Chondrocyte (in vitro differentiated cells): Measurements from ENCODE around the gene USP17L27. TPM values are rescaled to one million over a fixed set of nuclear protein-coding genes. Genes with fewer than 3 reads are reported as not detected.
A peak's percentile ranks its signal among the peaks of the same experiment; 100 is the strongest.
"Not testable (repeated sequence)": the region's sequence is repeated elsewhere in the genome, so short reads cannot be mapped to it uniquely, and the experiment has no call there.

Experiments
- DNase-seq: peaks from one replicate; pipeline ENCODE4 v3.0.0; 2021; ENCODE audit warnings: mixed read lengths, low spot score
- H3K27ac Mint-ChIP-seq: one replicate; pipeline ENCODE4 v1.8.0; 2021; ENCODE audit warnings: mild to moderate bottlenecking, moderate library complexity, mixed read lengths; ENCODE audit not compliant: unreplicated experiment
- H3K27me3 Mint-ChIP-seq: 2 replicates; pipeline ENCODE4 v1.8.0; 2021; ENCODE audit warnings: low read depth, mixed read lengths
- H3K36me3 Mint-ChIP-seq: 2 replicates; pipeline ENCODE4 v1.8.0; 2021; ENCODE audit warnings: low read depth, mixed read lengths
- H3K4me1 Mint-ChIP-seq: 2 replicates; pipeline ENCODE4 v1.8.0; 2021; ENCODE audit warnings: low read depth, mild to moderate bottlenecking, mixed read lengths
- H3K4me3 Mint-ChIP-seq: one replicate; pipeline ENCODE4 v1.8.0; 2021; ENCODE audit warnings: mild to moderate bottlenecking, moderate library complexity, mixed read lengths; ENCODE audit not compliant: unreplicated experiment
- H3K9me3 Mint-ChIP-seq: 2 replicates; pipeline ENCODE4 v1.8.0; 2021; ENCODE audit warnings: low read depth, mixed read lengths
- CTCF ChIP-seq: fragments of 200-600 bp; sonication (generic); IDR thresholded peaks from 2 replicates; pipeline ENCODE4 v1.5.0; 2021; ENCODE audit warnings: antibody characterized with exemption, mild to moderate bottlenecking, moderate library complexity
- total RNA-seq: library from RNA; stranded (reverse); gene quantifications from 3 replicates; pipeline ENCODE4 v1.2.1, GENCODE V29; 2021

The USP17L27 gene
- total RNA-seq, 1 donor from 2014 or later = not detected

GRCh38 chr4:9381012-9381534 lies 37.1 kb downstream of the USP17L27 start:
- H3K4me3 Mint-ChIP-seq = peak overlapping the region; percentile 59
- TF ChIP-seq CTCF = peak; percentile 78
- H3K36me3 Mint-ChIP-seq, H3K4me1 Mint-ChIP-seq, H3K9me3 Mint-ChIP-seq, DNase-seq, H3K27me3 Mint-ChIP-seq, H3K27ac Mint-ChIP-seq: not testable (repeated sequence)

GRCh38 chr4:9384126-9384525 lies 40.2 kb downstream of the USP17L27 start:
- TF ChIP-seq CTCF = no peak
- no peaks in the 10 kb centered on the region for H3K9me3 Mint-ChIP-seq
- no peak overlapping the region for H3K27ac Mint-ChIP-seq
- no peak overlapping the region for H3K4me3 Mint-ChIP-seq
- no peak for DNase-seq
- H3K36me3 Mint-ChIP-seq = no peaks in the 10 kb centered on the region
- H3K27me3 Mint-ChIP-seq = peaks cover 5% of the 10 kb centered on the region
- H3K4me1 Mint-ChIP-seq = no peaks in the 10 kb centered on the region

GRCh38 chr4:9389001-9389400 lies 45.1 kb downstream of the USP17L27 start:
- not testable (repeated sequence) for DNase-seq, H3K4me1 Mint-ChIP-seq, H3K27ac Mint-ChIP-seq, H3K4me3 Mint-ChIP-seq, H3K27me3 Mint-ChIP-seq, H3K36me3 Mint-ChIP-seq, H3K9me3 Mint-ChIP-seq

Other genes with a start within 250 kb of the USP17L27 start
- not detected in 3 replicates for gene FAM90A26, start 173.7 kb upstream of the USP17L27 start, total RNA-seq
- gene USP17L10, start 133.5 kb upstream of the USP17L27 start, total RNA-seq = not detected in 3 replicates
- not detected in 3 replicates for gene USP17L11, start 128.7 kb upstream of the USP17L27 start, total RNA-seq
- gene USP17L12, start 124.0 kb upstream of the USP17L27 start, total RNA-seq = not detected in 3 replicates
- not detected in 3 replicates for gene USP17L13, start 119.3 kb upstream of the USP17L27 start, total RNA-seq
- not detected in 3 replicates for gene USP17L15, start 109.8 kb upstream of the USP17L27 start, total RNA-seq
- gene USP17L17, start 100.3 kb upstream of the USP17L27 start, total RNA-seq = not detected in 3 replicates
- not detected in 3 replicates for gene USP17L18, start 95.5 kb upstream of the USP17L27 start, total RNA-seq
- gene USP17L19, start 90.8 kb upstream of the USP17L27 start, total RNA-seq = not detected in 3 replicates
- gene USP17L20, start 86.0 kb upstream of the USP17L27 start, total RNA-seq = not detected in 3 replicates
- gene USP17L21, start 81.3 kb upstream of the USP17L27 start, total RNA-seq = not detected in 3 replicates
- gene USP17L22, start 76.5 kb upstream of the USP17L27 start, total RNA-seq = not detected in 3 replicates
- gene USP17L24, start 19.0 kb upstream of the USP17L27 start, total RNA-seq = not detected in 3 replicates
- not detected in 3 replicates for gene USP17L25, start 14.2 kb upstream of the USP17L27 start, total RNA-seq
- not detected in 3 replicates for gene USP17L26, start 9.5 kb upstream of the USP17L27 start, total RNA-seq
- gene USP17L5, start 4.7 kb upstream of the USP17L27 start, total RNA-seq = not detected in 3 replicates
- gene USP17L28, start 4.7 kb downstream of the USP17L27 start, total RNA-seq = not detected in 3 replicates
- gene USP17L29, start 9.5 kb downstream of the USP17L27 start, total RNA-seq = not detected in 3 replicates
- not detected in 3 replicates for gene USP17L30, start 19.0 kb downstream of the USP17L27 start, total RNA-seq
- gene DEFB131A, start 100.3 kb downstream of the USP17L27 start, total RNA-seq = not detected in 3 replicates